ENCODE data around the gene AGRP. TPM values are rescaled to one million over a fixed set of nuclear protein-coding genes. Genes with fewer than 3 reads are reported as not detected.

Gene AGRP
- total and polyA plus RNA-seq, 8 donors, result 0.23 TPM; not detected in 7

DNA sequence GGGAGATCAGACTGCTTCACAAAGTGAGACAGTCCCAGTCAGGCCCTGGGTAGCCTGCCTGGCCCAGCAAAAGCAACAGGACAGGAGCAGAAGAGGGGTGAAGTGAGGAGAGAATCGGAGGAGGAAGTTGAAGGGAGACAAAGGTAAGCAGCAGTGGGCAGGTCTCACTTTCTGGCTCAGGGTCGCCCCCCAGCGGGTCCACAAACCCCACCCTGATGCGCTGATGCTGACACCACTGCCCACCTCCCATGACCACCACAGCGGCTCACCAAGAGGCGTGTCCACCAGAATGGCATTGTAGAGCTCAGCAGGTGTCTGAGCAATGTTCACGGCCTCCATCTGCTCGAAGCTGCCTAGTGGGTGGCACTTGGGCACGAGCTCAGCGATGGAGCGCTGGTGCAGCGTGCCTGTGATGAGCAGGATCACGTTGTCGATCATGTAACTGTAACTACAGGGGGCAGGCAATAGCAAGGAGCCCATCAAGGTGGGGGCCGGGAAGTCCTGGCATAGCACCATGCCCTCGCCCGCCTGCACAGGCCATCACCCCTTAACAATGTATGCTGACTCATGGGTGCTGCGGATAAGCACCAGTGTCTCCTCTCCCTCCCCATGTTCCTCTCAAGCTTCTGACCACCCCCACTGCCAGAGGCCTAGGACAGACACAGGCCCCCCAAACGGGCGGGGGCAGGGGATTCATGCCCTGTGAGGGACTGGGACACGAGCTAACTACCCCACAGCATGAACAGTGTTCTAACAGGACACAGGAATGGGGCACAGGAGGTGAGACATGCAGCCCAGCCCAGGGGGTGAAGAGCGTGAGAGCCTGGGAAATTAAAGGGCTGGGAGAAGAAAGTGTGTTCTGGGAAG is 38.9 kb downstream of the AGRP start:
- 84 to 87% methylated on average over 22 of the region's 22 CpGs for WGBS, 2 donors
- DNase-seq, result no peak
- Histone ChIP-seq H3K9me3 (no peaks in the 10 kb centered on the region), H3K27me3 (no peaks in the 10 kb centered on the region), H3K4me3 (no peak overlapping the region), H3K27ac (no peak overlapping the region), H3K4me1 (peaks cover 48 to 52% (median 50%) of the 10 kb centered on the region in 3 donors), H3K36me3 (peaks cover 0 to 1% (median 0%) of the 10 kb centered on the region in 3 donors)
- no peak for ATAC-seq
- FAIRE-seq, result no peak
- TF ChIP-seq, protein P1, sequence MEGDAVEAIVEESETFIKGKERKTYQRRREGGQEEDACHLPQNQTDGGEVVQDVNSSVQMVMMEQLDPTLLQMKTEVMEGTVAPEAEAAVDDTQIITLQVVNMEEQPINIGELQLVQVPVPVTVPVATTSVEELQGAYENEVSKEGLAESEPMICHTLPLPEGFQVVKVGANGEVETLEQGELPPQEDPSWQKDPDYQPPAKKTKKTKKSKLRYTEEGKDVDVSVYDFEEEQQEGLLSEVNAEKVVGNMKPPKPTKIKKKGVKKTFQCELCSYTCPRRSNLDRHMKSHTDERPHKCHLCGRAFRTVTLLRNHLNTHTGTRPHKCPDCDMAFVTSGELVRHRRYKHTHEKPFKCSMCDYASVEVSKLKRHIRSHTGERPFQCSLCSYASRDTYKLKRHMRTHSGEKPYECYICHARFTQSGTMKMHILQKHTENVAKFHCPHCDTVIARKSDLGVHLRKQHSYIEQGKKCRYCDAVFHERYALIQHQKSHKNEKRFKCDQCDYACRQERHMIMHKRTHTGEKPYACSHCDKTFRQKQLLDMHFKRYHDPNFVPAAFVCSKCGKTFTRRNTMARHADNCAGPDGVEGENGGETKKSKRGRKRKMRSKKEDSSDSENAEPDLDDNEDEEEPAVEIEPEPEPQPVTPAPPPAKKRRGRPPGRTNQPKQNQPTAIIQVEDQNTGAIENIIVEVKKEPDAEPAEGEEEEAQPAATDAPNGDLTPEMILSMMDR (IDR thresholded peaks at IDR 0.05), result no peak
- intact Hi-C loops (cut with DNase I), result no loop called here

DNA sequence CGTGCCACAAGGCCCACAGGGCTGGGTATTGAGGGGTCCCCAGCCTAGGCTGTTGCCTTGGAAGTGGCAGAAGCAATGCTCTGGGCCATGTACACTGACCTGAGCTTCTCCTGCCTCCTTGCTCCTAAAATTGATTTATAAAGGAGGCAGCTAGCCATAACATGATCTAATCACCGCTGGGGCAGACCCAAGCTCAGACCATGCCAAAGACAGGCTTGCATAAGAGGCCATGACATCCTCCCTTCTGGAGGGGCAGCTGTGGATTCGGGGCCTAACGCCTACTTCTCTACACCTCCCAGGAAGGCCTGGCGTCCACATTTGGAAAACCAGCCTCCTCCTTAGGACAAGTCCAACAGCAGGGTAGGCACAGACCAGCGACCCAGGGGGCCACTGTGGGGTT is 40.1 kb downstream of the AGRP start:
- intact Hi-C loops (cut with DNase I), result no loop called here
- FAIRE-seq, result no peak
- peaks cover 0 to 13% (median 0%) of the 10 kb centered on the region in 3 donors for H3K36me3 ChIP-seq

DNA sequence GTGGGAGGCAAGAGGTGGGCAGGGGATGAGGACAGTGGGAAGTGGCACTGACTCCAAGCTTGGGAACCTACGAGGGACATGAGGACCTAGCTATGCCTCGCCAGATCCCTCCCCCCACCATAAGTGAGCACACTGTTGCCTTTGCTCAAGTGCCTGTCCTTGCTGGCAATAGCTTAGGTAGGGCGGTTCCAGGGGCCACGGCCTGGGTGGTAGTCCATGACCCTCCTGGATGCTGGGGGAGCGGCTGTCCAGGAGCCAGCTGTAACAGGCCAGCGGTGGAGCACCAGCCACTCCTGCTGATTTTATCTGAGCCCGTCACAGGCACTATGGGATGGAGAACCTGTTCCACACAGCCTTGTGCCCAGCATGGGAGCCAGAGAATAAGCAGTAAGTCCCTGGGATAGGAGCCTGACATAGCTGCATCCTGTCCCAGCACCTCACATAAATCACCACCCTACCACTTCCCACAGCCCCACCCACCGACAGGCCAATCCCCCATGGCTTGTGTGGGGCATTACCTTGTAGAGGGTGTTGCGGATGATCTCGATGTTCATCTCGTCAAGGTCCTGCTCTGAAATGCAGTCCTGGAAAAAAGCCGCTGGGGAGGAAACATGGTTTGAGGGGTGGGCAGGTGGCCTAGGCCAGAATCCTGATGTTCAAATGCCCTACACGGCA is 40.6 kb downstream of the AGRP start:
- DNase-seq (peak in 1 of 6 donors; percentile 72), FAIRE-seq (no peak), ATAC-seq (no peak)
- peak overlapping the region in 2 of 4 donors; percentile 53 to 73 for H3K27ac ChIP-seq
- H3K36me3 ChIP-seq, result peaks cover 0 to 19% (median 0%) of the 10 kb centered on the region in 3 donors
- intact Hi-C loops (cut with DNase I), result no loop called here
- H3K4me1 ChIP-seq, result peaks cover 44 to 51% (median 48%) of the 10 kb centered on the region in 3 donors
- TF ChIP-seq, protein P1 (IDR thresholded peaks at IDR 0.05), result no peak
- WGBS, 2 donors, result 92 to 93% methylated on average over 13 of the region's 13 CpGs
- H3K9me3 ChIP-seq, result no peaks in the 10 kb centered on the region
- no peaks in the 10 kb centered on the region for H3K27me3 ChIP-seq
- H3K4me3 ChIP-seq, result no peak overlapping the region

More for the DNA sequence above, 40.1 kb downstream of the AGRP start:
- no peaks in the 10 kb centered on the region for H3K27me3 ChIP-seq
- H3K9me3 ChIP-seq, result no peaks in the 10 kb centered on the region
- TF ChIP-seq, protein P1 (IDR thresholded peaks at IDR 0.05), result no peak
- no peak overlapping the region for H3K27ac ChIP-seq
- WGBS, 2 donors, result 80 to 81% methylated on average over 6 of the region's 6 CpGs
- peaks cover 46 to 52% (median 50%) of the 10 kb centered on the region in 3 donors for H3K4me1 ChIP-seq
- DNase-seq, result peak in 1 of 6 donors; percentile 58
- no peak overlapping the region for H3K4me3 ChIP-seq
- no peak for ATAC-seq

DNA sequence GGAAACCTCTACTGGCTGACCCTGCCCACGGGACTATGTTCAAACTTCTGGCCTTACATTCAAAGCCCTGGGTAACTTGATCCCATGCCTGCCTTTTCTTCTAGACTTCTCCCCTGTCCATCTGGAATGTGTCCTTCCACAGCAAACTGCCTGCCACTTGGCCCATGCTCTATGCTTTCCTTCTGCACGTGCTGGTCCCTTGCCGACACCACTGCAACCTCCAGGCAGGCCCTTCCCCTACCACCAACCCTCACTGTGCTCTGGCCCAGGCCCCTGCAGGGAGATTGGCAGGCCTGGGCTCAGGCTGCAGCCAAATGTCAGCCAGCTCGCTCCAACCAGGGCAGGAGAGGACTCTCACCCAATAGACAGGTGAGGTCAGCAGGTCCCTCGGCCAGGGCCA is 41.4 kb downstream of the AGRP start:
- intact Hi-C loops (cut with DNase I), result no loop called here
- Histone ChIP-seq H3K36me3 (peaks cover 0 to 19% (median 0%) of the 10 kb centered on the region in 3 donors), H3K9me3 (no peaks in the 10 kb centered on the region), H3K27ac (peak overlapping the region; percentile 53 to 81 (median 67)), H3K4me3 (no peak overlapping the region), H3K27me3 (no peaks in the 10 kb centered on the region), H3K4me1 (peaks cover 36 to 43% (median 40%) of the 10 kb centered on the region in 3 donors)
- TF ChIP-seq, protein P1 (IDR thresholded peaks at IDR 0.05), result no peak
- DNase-seq (peak in 1 of 6 donors; percentile 76), ATAC-seq (peak in 2 of 4 donors; percentile 11 to 16), FAIRE-seq (no peak)
- WGBS, 2 donors, result 44 to 47% methylated on average over 5 of the region's 5 CpGs

Data from pancreas (tissue), 10 donors.